Measurements from ENCODE around the gene UBAC1.
A peak's percentile ranks its signal among the peaks of the same experiment; 100 is the strongest.
"Not testable (repeated sequence)": the region's sequence is repeated elsewhere in the genome, so short reads cannot be mapped to it uniquely, and the experiment has no call there.

The UBAC1 gene

DNA sequence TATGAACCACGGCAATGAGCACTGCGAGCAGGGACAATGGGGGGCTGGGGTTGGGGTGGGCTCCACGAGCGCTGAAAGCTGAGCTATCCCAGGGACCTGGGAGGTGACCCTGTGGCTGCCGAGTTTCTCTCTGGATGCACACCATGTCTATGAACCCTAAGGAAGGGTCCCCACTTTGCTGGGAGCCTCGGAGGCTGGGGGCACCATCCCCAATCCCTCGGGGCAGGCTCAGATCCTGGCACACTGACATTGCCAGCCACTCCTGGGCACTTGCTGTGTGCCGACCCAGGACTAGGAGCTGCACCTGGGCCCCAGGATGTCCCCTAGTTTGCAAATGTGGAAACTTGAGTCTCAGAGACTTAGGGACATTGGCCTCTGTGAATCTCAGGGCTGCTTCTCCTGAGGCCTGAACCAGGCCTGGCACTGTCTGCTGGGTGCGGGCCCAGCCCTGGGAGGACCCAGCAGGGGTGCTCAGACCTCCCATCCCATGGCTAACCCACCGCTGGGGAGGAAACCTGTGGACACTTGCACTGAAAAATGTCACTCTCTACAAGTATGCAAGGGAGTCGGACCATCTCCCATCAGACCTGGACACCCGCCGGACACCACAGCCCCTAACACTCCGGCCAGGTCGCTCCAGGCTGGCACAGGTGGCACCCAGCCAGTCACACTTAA lies 40.8 kb downstream of the UBAC1 start:
- no peak for DNase-seq

DNA sequence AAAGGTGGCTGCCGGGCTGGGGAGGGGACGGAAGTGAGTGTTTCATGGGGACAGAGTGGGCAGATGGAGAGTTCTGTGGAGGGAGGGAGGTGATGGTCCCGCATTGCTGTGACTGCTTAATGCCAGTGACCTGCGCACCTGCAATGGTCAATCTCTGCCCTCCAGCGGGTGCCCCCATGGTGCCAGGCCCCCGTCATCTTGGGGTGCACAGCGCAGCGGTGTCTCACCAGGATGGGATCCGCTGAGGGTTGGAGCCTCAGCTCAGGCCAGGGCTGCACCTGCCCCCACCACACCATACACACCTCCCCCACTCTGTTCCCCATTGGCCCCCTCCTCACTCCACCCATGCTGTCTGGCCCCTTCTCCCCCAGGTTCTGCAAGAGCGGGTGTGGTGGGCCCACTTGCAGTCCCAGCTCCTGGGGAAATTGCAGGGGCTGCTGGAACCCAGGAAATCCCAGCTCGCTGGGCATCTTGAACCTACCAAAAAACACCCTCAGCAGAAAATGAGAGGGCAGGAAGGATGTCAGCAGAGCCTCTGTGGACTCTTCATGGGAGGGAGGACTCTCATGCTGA lies 41.8 kb downstream of the UBAC1 start:
- no peak for DNase-seq

- DNase-seq: not testable (repeated sequence)
Observed at GRCh38 chr9:135916227-135916626, 44.9 kb downstream of the UBAC1 start.

DNA sequence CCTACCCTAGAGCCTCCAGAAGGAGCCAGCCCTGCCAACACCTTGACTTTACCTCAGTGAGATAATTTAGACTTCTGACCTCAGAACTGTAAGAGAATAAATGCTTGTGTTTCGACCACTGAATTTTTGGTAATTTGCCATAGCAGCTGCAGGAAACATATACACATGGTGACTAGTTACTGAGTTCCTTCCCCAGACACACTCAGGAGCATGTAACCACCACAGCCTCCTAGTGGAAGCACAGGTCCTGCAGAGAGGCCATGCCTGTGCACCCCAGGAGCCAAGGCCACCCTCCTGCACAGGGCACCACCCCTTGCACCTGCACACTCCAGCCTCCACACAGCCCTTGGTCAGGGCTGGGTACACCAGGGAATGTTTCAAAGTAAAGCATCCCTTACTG lies 46.3 kb downstream of the UBAC1 start:
- peak; percentile 16 for DNase-seq

DNA sequence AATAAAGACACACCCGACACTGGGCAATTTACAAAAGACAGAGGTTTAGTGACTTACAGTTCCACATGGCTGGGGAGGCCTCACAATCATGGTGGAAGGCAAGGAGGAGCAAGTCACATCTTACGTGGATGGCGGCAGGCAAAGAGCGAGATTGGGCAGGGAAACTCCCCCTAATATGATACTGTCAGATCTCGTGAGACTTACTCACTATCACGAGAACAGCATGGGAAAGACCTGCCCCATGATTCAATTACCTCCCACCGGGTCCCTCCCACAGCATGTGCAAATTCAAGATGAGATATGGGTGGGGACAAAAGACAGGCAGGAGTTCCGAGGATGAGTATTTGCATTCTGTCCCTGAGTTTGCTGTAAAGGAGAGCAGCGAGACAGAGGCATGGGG lies 49.9 kb downstream of the UBAC1 start:
- DNase-seq: not testable (repeated sequence)

GRCh38 chr9:135910757-135911156 lies 50.4 kb downstream of the UBAC1 start:
- no peak for DNase-seq

DNA sequence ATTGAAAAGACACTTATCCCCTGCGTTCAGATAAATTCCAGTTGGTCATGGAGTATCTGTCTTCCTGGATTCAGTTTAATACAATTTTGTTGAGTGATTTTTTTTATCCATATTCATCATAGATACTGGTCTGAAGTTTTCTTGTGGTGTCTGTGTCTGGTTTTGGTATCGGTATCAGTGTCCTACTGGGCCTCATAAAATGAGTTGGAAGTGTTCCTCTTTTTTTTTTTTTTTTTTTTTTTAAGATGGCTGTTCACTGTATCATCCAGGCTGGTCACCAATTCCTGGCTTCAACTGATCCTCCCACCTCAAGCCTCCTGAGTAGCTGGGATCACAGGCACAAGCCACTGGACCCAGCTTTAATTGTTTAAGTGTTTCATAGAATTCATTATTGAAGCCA lies 51.0 kb downstream of the UBAC1 start:
- DNase-seq: no peak

GRCh38 chr9:135909371-135909770 lies 51.8 kb downstream of the UBAC1 start:
- no peak for DNase-seq

DNA sequence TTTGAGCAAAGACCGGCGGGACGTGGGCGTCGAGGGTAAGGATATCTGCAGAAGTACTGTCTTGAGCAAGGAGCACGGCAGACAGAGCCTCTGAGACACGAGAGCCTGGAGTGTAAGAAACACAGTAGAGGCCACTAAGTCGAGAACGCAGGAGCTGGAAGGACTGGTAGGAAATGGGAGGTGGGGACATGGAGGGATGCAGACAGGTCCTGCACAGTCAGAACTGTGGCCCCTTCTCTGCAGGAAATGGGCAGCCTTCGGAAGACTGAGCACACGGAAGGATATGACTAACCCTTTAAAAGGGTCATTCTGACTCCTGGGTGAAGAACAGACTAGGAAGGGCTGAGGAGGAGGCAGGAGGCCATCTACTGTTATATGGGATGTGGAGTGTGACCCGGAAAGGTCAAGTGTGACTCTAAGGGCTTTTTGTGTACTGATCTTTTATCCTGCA lies 52.4 kb downstream of the UBAC1 start:
- no peak for DNase-seq

GRCh38 chr9:135908093-135908753 lies 53.0 kb downstream of the UBAC1 start:
- DNase-seq: no peak

DNA sequence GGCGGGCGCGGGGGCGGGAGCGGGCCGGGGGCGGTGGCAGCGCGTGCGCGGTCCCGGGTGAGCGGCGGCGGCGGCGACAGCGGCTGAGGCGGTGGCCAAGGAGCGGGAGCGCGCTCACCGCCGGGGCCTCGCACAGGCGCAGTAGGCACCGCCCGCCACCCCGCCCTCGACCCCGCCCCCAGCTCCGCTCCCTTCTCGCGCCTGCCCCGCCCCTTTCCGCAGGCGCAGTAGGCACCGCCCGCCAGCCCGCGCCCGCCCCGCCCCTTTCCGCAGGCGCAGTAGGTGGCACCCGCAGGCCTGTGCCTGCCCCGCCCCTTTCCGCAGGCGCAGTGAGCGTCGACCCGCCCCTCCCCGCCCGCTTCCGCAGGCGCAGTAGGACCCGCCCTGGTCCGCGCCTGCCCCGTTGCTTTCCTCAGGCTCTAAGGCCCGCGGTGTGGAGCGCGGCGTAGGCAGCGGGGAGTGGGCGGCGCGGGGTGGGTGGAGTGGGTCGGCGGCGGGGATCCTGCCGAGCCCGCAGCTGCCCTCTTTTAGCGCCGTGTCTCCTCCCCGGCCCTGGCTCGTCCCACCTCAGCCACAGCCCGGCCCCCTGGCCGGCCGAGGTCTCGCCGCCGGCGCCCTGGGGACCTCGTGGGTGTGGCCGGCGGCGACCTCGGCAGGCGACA lies 53.6 kb downstream of the UBAC1 start, which contains the start of gene CAMSAP1:
Gene CAMSAP1 (minus strand): TSS at position 116 of the 662 bp plus-strand sequence. CDS start 387 bp downstream, outside the sequence.
- DNase-seq: peak; percentile 90

DNA sequence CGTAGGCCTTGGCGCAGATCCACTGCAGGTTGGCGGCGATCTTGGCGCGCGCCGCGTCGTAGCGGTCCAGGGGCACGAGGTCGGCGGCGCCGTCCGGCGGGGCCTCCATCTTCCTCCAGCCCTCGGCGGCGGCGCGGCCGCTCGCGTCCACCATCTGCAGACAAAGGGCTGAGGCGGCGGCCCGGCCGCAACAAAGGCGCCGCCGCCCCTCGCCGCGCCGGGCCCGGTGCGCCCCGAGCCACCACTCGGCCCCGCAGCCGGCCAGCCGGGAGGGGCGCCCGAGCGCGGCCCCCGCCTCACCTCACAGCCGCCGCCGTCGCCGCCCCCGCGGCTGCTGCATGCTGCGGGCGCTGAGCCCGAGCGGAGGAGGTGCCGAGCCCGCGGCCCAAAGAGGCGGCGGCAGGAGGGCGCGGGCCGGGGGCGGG lies 54.2 kb downstream of the UBAC1 start:
- DNase-seq: no peak

DNA sequence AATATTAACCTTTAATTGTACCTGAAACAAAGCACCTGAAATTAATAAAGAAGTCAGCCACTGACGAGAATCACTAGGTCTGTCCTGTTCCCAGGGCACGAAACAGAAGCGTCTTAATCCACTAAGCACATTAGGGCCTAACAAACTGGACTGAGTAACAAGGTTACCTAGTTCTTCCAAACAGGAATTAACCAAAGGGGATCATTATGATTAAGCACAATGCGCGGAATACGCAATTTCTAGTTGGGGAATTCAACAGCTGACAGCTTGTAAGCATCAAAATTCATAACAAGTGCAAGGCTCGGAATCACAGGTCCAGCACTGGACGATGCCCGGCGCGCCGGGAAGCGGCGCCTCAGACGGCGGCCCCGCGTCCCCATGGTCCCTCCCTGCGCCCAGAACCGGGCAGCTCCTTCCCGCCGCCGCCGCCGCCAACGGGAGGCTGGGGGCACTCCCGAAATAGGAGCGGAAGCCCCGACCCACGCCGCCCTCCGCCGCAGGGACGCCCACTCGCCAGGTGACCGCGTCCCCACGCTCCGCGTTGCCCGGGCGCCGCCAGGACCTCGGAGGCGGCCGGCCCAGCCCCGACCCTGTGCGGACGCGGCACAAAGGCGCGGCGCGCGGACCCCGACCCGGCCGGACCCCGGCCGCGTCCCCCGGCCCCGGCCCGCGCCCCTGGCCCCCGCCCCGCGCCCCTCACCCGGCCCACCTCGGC lies 54.7 kb downstream of the UBAC1 start:
- peak; percentile 32 for DNase-seq

GRCh38 chr9:135905380-135906258 lies 55.6 kb downstream of the UBAC1 start:
- no peak for DNase-seq

- DNase-seq: no peak
Observed at GRCh38 chr9:135903786-135904520, 57.2 kb downstream of the UBAC1 start.

- DNase-seq: no peak
Observed at GRCh38 chr9:135903358-135903656, 57.9 kb downstream of the UBAC1 start.

GRCh38 chr9:135902655-135903357 lies 58.4 kb downstream of the UBAC1 start:
- DNase-seq: no peak

DNA sequence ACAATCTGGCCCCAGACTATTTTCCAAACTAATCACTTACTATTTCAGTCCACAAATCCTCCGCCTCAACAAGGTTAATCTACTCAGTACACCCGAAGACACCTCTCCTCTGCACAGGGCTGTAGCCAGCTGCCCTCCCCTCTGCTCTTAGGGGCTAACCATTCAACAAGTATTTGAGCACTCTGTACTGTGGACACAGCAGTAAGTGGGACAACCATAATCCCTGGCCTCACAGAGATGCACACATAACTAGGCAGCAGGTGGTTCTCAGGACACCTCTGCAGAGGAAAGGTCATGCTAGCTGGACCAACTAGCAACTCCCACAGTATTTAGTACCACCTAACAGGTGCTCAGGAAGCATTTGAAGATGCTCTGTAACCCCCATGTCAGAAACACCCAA lies 59.3 kb downstream of the UBAC1 start:
- DNase-seq: no peak

DNA sequence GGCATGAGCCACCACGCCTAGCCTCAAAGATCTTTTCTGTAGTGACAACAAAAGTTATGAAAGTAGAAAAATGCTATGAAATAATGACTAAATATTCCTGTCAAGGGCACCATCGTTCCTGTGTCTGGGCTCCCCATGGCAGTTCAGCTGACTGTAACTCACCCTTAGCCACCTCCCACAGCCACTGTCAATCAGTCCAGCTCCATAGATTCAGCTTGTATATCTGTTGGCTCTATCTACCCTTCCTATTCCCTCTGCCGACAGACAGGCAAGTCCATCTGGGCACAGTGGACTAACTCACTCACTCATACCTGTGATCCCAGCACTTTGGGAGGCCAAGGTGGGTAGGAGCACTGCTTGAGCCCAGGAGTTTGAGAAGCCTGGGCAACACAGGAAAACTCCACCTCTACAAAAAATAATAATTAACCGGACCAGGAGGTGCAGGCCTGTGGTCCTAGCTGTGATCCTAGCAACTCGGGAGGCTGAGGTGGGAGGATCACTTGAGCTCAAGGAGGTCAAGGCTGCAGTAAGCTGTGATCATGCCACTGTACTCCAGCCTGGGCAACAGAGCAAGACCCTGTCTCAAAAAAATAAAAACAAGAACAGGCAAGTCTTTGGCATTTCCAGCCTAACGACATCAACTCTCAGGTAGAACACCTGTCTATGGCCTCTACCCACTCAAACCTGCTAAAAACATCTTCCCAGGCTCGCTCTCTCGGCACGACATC lies 60.0 kb downstream of the UBAC1 start:
- DNase-seq: no peak

All from fibroblast of skin of back (primary cell).